GM12892 (cell line): Measurements from ENCODE around the gene TMEM170B.

ENCODE experiments used
- POLR2A ChIP-seq: IDR thresholded peaks from 2 replicates; pipeline ENCODE4 v1.6.1; 2011; ENCODE audit warnings: low read depth, low read length, control low read depth
- POLR2AphosphoS5 ChIP-seq: IDR thresholded peaks from 2 replicates; pipeline ENCODE4 v1.6.1; 2011; ENCODE audit warnings: low read depth, low read length, control low read depth

DNA sequence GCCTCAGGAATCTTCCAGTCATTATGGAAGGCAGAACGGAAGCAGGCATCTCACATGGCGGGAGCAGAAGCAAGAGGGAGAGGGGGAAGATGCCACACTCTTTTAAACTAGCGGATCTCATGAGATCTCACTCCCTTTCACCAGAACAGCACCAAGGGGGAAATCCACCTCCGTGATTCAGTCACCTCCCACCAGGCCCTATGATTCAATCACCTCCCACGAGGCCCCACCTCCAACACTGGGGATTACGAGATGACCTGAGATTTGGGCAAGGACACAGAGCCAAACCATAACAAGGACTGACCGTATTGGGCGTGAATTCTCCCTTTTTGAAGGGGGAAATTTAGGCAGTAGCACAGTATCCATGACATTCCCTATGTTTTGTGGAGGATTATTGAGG, 88.8 kb downstream of the TMEM170B start:
- TF ChIP-seq POLR2A (no peak), POLR2AphosphoS5 (no peak)
